G401 (cell line): ENCODE results near the gene PRKAG2. TPM values are rescaled to one million over a fixed set of nuclear protein-coding genes. Genes with fewer than 3 reads are reported as not detected.
"Not testable (repeated sequence)": the region's sequence is repeated elsewhere in the genome, so short reads cannot be mapped to it uniquely, and the experiment has no call there.

Source experiments
- DNase-seq: peaks from one replicate; pipeline ENCODE4 v3.0.0-alpha.2; 2015; ENCODE audit warnings: low spot score
- in situ Hi-C: cut with HindIII; loops from 2 replicates; pipeline ENCODE4 v1.10.0; 2016; ENCODE audit warnings: low sequenced_read_pairs, mixed read lengths
- total RNA-seq: library from RNA; depleted of rRNA; stranded (reverse); fragments of >200 nt; shearing (Covaris generic); gene quantifications from 2 replicates; pipeline ENCODE4 v1.2.3, GENCODE V29; 2014

Gene PRKAG2
- total RNA-seq, 1 experiment from 2014 or later = 92.4 TPM

DNA sequence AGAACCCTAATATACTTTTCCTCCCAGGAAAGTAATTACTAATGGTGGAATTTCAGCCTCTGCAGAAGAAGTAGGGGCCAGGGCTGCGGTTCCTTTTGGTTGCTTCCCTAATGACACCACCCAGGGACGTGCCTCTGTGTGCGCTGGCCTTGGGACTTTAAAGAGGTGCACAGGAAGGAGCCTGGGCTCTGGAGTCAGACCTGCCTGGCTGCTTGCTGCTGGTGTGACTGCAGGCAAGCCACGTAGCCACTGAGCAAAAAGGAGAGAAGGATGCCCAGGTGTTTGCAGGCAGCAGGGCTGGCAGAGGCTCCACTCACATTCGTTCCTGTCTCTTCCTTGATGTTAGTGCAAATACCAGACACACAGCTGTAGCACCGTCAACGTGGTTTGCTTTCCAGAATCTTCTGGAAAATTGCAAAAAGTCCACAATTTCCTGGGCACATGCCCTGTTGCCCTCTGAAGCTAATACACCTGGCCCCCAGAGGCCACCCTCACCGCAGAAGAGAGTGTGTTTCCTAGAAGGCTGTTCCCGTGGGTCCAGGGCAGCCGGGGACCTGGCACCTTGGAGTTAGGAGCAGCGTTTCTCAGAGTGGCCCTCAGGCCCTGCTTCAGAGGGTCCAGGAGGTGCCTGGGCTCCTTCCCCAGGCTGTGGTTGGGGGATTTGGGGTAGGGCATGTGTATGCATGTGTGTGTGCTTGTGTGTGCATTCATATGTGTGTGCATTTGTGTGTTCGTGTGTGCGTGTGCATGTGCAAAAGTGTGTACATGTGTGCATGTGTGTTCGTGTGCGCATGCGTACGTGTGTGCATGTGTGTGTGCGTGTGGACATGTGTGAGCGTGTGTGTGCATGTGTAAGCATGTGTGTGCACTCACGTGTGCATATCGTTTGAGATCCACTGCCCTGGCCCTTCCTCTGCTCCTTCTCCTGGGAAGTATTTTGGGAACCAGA lies 12.8 kb upstream of the PRKAG2 start:
- DNase-seq = no peak
- in situ Hi-C loops = no loop called here

DNA sequence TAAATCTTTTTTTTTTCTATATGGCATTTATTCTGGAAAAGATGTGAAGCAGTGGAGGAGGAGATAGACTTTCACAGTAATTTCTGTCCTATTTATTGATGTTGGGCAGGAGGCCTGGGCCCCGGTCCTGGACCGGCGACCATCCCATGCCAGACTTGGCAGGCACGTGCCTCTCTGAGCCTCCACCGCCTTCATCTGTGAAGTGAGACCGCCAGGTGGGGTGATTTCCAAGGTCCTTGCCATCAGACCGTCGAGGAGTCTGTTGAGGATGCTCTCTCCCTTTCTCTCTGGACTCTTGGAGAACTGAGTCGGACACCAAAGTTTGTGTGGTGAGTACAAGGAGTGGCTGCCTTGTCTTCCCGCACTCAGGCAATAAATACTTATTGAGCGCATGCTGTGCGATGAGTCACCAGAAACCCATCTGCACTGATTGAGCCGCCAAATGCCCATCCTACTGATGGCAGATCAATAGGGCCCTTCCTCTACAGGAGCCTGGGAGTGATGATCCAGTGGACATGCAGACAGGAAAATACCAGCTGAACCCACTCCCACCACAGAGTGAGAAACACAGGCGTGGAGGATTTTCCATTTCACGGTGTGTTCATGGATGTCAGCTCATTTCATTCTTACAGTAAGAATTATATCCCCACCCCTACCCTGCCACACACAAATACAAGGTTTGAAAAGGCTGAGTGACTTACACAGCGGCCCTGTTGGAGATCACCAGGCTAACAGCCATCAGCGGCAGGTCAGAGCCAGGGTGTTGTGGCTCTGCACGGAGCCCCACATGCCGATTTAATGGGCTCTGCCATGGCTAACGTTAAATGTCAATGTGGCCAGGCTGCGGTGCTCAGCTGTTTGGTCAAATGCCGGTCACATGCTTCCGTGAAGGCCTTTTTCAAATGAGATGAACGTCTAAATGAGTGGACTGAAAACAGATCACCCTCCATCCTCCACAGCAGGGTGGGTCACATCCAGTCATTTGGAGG lies 11.5 kb upstream of the PRKAG2 start:
- in situ Hi-C loops = no loop called here
- DNase-seq = no peak

DNA sequence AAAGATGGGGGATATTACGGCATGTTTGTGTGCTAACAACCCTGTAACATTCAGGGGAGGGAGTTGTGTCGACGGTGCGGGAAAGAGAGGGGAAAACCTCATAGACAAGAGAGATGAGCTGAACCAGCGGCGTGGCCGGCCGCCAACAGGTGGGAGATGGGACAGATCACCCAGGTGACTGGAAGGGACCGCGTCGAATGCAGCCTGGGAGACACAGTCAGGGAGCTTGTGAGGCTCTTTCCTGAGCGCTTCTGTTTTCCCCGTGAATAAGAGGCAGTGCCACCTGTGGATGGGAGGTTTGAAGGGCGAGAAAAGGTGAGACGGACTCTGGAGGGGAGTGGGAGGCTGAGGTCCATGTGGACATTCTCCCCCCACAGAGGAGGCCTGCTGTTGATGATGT lies 9.9 kb upstream of the PRKAG2 start:
- in situ Hi-C loops = no loop called here
- no peak for DNase-seq

DNA sequence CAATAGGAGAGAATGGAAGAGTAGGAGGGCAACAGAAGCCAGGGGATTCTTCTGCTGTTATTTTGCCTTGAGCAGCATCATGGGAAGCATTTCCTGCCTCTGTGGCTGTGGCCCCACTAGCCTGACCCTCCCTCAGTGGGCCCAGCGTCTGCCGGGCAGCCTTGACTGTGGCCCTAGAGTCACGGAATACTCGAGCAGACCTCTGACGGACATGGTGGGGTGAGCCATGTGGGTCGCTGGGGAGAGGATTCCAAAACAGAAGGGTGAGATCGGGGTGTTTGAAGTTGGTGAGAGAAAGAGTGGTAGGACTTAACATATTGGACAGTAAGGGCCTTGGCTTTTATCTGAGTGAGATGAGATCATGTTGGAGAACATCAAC lies 8.3 kb upstream of the PRKAG2 start:
- DNase-seq = no peak
- in situ Hi-C loops = no loop called here

DNA sequence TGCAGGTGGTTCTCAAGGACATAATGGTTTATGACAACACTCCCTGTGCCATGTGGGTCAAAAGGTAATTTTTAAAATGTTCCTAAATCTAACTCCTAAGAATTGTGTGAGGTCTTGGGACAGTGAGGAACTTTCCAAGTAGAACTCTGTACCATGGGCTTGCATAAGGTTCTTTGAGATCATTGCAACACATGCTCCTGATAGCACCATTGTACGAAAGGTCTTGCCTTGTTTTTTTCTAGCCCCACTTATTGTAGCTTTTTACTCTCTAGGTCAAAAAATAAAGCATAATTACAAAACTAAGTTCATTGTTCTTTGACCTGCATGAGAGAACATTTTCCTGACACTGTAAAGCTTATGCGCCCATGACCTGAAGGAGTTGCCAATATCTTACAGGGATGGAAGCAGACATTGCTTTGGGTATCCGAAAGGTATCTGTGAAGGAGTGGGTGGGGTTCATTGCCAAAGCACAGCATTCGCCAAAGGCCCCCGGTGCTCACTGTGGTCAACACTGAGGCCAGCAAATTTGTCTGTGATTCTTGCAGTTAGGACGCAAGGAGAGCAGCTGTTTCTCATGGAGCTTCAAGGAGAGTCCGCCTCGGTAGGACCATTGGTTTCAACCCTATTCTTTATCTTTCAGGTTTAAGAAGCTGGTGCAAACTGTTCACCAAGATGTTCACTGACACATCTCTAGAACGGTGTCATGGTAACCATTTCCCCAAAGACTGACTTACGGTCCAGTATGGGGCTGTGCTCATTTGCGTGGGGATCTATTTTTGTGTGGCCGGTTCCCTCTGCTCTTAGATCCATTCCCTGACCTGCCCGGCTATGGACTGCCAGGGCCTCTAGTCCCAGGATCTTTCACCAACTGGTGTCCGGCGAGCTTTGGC lies 7.6 kb upstream of the PRKAG2 start:
- in situ Hi-C loops = no loop called here
- no peak for DNase-seq

DNA sequence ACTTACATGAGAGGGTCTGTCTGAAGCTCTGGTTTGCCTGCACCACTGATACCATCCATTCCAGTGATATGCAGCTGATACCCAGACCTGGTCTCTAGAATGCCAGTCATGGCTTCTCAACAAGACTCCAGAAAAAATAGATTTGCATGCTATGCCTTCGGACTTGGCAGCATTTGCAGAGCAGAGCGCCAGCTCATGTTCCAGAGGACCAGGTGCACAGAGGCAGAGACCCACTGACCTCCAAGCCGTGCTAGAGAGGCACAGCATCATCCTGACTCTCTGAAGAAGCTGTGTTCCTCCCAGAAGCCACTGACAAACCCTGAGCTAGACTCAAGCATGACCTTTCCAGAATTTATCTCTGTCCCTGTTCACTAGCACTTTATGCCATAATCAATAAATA lies 6.9 kb upstream of the PRKAG2 start:
- in situ Hi-C loops = no loop called here
- no peak for DNase-seq

DNA sequence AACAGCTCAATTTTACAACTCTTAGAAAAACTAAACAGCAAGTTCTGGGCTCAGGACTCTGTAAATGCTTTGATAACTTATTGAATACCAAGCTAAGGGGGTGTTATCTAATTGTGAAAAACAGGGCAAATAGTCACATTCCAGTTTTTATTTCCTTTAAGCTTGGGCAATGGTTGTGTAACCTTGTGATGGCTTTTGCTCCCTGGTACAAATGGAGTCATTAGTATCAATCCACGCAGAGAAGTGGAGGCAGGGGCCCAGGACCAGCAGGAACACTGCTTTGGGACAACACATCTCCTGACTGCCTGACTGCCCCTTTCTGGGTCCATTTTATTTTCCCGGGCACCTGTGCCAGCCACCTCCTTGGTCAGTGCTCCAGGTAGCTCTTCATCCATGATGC lies 5.8 kb upstream of the PRKAG2 start:
- in situ Hi-C loops = no loop called here
- DNase-seq = no peak

DNA sequence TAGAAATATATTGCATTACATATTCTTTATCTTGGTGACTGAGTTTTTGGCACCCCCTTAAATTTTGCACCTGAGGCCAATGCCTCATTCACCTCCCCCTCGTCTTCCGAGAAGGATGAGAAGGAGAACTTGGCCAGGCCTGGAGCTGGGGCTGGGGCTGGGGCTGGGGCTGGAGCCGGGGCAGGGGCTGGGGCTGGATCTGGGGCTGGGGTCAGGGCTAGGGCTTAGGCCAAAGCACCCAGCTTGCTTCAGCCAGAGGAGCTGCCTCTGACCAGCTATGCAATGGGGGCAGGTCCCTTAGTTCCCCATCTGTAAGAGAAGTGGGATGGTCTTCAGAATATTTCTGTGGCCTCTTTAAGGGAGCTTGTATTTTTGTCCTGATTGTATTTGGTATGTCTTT lies 3.8 kb upstream of the PRKAG2 start:
- DNase-seq = no peak
- in situ Hi-C loops = no loop called here

DNA sequence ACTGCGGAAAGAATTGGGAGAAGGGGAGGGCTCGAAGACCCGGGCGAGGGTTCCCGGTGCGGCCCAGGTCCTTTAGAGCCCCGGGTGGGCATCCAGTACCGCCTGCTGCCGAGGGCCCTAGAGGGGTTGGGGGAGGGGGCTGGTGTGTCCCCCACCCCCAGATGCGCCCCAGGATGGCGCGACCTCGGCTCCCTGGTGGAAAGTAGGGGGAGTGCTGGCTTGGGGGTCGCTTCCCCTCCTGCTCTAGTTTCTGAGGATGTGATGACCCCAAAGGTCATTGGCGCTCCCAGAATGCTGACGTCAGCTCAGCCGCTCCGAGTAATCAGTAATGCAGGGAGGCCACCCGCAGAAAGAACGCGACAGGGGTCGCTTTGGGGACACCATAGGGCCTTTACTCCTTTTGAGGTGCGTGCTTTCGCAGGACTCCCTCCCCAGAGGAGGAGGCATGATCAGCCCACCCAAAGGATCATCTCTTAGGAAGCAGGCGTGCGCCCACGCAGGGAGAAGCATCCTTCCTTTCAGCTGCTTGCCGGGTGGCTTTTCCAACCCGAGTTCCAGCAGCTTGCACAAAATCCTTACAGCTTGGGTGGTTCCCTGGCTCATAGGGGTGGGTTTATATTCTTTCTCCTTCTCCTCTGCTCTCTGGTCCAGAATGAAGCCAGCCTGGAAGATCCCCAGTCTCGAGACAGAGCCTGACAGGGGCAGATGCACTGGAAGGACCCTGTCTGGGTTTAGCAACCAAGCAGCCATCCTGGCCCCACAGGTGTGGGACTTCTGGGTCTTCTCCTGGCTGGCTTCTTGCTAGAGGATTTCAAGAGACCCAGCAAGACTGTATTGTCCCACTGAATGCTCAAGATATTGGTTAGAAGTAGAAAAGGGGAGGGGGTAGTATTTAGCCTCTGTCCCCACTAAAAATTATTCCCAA lies 1.3 kb upstream of the PRKAG2 start:
- no peak for DNase-seq
- in situ Hi-C loops = no loop called here

DNA sequence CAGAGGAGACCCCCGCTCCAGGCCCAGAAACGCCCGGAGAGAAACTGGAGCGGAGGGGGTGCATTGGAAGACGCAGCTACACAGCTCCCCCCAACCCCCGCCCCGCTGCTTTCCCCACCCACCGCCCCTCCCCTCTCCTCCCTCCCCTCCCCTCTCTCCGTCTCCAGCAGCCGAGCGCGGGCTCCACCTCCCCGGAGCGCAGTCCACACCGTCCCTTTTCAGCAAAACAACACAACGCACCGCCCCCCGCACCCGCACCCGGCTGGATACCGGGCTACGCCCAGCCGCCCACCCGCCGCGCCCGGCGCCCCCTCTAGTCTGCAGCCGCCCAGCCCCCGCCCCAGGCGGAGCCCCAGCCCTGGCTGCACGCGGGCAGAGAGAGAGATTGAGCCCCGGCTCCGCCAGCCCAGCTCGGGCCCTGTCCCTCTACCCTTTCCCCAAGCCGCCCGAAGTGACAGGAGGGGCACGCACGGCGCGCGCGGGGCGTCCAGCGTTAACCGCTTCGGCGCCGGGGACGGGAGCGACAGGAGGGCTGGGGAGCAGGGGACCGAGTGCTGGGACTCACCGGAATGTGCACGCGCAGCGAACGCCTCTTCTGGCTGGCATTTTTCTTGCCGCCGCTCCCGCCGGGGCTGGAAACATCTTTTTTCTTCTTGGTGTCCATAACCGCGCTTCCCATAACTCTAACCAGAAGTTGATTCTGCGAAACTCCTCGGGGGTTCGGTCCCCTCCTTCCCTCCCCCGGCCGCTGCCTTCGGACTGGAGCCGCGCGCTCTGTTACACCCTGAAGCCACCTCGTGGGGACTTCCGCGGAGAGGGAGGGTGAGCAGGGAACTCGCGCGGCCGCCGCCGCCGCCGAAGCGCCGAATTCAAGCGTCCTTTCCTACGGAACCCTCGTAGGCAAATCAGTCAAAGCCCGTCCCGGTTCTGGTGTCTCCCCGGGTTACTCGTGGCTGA lies 695 bp downstream of the PRKAG2 start:
- in situ Hi-C loops = no loop called here
- peak; percentile 72 for DNase-seq

DNA sequence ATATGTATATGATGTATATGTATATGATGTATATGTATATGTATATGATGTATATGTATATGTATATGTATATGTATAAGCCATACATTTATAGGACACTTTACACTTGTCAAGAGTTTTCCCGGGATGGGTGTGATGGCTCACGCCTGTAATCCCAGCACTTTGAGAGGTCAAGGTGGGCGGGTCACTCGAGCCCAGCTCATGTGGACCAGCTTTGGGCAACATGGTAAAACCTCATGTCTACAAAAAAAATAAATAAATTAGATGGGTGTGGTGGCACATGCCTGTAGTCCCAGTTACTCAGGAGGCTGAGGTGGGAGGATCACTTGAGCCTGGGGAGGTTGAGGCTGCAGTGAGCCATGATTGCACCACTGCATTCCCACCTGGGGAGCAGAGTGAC lies 2.4 kb downstream of the PRKAG2 start:
- in situ Hi-C loops, DNase-seq: not testable (repeated sequence)

DNA sequence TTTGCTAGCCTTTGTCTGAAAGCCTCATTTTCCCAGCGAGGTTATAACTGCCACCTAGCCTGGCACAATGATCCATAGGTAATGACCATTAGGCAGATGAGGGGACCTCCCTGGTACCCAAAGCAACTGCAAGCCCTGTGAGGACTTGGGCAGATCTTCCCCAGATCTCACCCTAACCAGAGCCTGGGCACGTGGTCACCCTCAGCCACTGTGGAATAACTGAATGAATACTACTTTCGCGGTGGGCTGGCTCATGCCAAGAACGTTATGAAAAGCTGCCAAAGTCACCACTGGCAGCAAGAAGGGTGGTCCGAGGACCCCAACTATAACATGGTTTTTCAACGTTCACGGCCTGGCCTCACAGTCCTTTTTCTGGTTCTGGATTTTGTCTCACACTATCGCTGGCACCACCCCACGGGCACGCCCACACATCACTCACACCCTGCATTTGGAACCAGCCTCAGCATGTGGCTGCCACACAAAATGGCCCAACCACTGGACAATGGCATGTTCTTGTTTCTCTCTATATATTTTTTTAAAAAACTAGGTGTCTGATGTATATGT lies 3.4 kb downstream of the PRKAG2 start:
- in situ Hi-C loops = no loop called here
- DNase-seq = no peak

DNA sequence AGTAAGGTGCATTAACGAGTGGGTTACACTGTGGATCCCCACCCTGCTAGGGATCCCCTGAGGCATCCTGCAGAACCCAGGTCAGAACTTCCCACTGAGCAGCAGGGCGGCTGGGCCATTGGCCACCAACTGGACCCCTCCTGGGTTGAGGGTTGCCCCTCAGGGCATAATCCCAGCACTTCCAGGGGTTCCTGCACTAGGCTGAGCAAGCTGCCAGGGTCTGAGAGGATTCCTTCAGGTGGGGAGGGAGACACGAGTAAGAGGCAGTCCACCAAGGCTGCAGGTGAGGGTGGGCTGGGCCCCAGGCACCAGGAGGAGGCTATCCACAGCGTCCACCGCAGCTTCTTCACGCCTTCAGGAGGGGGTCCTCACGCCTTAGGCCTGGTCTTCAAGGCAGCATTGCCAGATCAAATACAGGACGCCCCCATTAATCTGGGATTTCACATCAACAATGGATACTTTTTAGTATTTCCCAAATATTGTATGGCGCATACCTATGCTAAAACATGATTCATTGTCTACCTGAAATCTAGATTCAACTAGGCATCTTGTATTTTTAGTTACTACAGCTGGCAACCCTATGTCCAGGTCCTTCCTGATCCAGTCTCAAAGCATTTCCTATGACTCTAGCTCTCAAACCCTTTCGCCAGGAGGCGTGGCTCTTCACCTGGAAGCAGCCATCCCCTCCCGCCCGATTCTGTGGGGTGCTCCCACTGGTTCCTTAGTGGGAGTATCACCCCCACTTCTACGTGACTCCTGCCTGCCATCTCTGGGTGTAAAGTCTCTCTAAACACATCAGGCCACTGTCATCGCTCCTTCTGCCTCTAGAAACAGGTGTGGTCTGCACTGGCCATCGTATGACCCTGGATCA lies 4.1 kb downstream of the PRKAG2 start:
- DNase-seq = no peak
- in situ Hi-C loops = no loop called here

DNA sequence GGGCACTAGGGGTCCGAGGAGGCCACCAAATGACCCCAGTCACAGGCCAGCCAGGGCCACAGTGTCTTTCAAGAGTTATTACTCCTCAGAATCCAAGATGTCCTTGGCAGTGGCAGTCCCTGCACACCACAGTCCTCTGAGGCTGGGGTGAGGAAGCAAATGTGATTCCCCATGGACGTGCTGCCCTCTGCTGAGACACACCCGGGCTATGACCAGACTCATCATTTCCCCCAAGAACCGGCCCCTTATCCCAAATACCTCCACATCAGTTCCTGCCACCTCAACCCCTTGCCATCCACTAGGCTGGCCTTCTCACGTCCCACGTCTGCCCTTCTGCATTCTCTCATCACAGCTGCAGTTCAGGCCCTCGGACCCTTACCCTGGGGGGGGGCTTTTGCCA lies 5.0 kb downstream of the PRKAG2 start:
- peak; percentile 55 for DNase-seq
- in situ Hi-C loops = no loop called here

DNA sequence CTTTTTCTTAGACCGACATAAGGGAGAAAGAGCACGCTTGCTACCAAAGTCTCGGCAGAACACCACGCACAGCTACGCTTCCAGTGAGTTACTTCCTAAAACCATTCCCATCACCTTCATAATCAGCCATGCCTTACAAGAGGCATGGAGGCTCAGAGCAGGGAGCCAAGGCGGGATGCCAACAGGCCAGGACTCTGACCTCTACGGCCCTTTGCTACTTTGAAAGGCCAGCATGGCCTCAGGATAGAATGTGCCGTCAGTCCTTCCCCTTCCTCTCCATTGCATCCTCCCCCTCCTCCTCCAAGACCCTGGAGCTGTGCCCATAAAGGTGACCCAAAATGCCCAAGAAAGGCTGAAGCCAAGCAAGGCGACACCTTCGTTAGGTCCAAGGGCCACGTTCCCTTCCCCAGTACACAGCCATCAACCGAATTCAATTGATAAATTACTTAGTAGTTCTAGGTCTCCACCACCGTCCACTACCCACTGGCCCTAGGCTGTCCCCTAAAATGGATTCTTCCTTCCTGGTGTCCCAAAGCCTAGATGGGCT lies 5.7 kb downstream of the PRKAG2 start:
- no peak for DNase-seq

More for the DNA sequence above, 5.7 kb downstream of the PRKAG2 start:
- in situ Hi-C loops = no loop called here
